IPS-18c (cell line): Measurements from ENCODE around the gene ADAD2.
"Not testable (repeated sequence)": the region's sequence is repeated elsewhere in the genome, so short reads cannot be mapped to it uniquely, and the experiment has no call there.

ENCODE experiments used
- H3K4me3 ChIP-seq: 2 replicates; pipeline ENCODE4 v1.7.0; 2013; ENCODE audit warnings: low read depth, mild to moderate bottlenecking, low read length, moderate library complexity; ENCODE audit not compliant: insufficient read depth
- H3K9me3 ChIP-seq: one replicate; pipeline ENCODE4 v1.6.1; 2013; ENCODE audit warnings: mild to moderate bottlenecking, low read length, moderate library complexity; ENCODE audit not compliant: control insufficient read depth, insufficient read depth

Gene ADAD2

GRCh38 chr16:84186685-84187437, 4.1 kb upstream of the ADAD2 start, which contains the start of gene TAF1C:
TSS of gene TAF1C (minus strand) at chr16:84187057. CDS start at chr16:84184988, 2,069 bp downstream.
- no peaks in the 10 kb centered on the region for H3K9me3 ChIP-seq

GRCh38 chr16:84191466-84191865, 509 bp downstream of the ADAD2 start:
- Histone ChIP-seq H3K9me3 (peaks cover 2% of the 10 kb centered on the region), H3K4me3 (no peak overlapping the region)

More at GRCh38 chr16:84186685-84187437, 4.1 kb upstream of the ADAD2 start, which contains the start of gene TAF1C:
- H3K4me3 ChIP-seq = peak within 1 kb of the TSS; percentile 99

- H3K4me3 ChIP-seq = no peak overlapping the region
Observed at GRCh38 chr16:84193480-84193879, 2.5 kb downstream of the ADAD2 start.

GRCh38 chr16:84194018-84194417, 3.1 kb downstream of the ADAD2 start:
- peaks cover 2% of the 10 kb centered on the region for H3K9me3 ChIP-seq
- no peak overlapping the region for H3K4me3 ChIP-seq

More at GRCh38 chr16:84193480-84193879, 2.5 kb downstream of the ADAD2 start:
- peaks cover 2% of the 10 kb centered on the region for H3K9me3 ChIP-seq

GRCh38 chr16:84194470-84195200, 3.7 kb downstream of the ADAD2 start:
- no peak overlapping the region for H3K4me3 ChIP-seq
- H3K9me3 ChIP-seq = peaks cover 2% of the 10 kb centered on the region

- H3K9me3 ChIP-seq = peaks cover 2% of the 10 kb centered on the region
Observed at GRCh38 chr16:84195201-84196093, 4.5 kb downstream of the ADAD2 start.

GRCh38 chr16:84196101-84196500, 5.1 kb downstream of the ADAD2 start:
- H3K4me3 ChIP-seq = no peak overlapping the region
- H3K9me3 ChIP-seq = peaks cover 2% of the 10 kb centered on the region

More at GRCh38 chr16:84195201-84196093, 4.5 kb downstream of the ADAD2 start:
- no peak overlapping the region for H3K4me3 ChIP-seq

GRCh38 chr16:84196727-84197394, 5.9 kb downstream of the ADAD2 start:
- Histone ChIP-seq H3K9me3 (peaks cover 2% of the 10 kb centered on the region), H3K4me3 (no peak overlapping the region)

- H3K4me3 ChIP-seq = no peak overlapping the region
- peaks cover 2% of the 10 kb centered on the region for H3K9me3 ChIP-seq
Observed at GRCh38 chr16:84197466-84198128, 6.6 kb downstream of the ADAD2 start.

GRCh38 chr16:84198401-84198800, 7.4 kb downstream of the ADAD2 start:
- no peak overlapping the region for H3K4me3 ChIP-seq
- H3K9me3 ChIP-seq = peaks cover 2% of the 10 kb centered on the region

GRCh38 chr16:84199097-84199496, 8.1 kb downstream of the ADAD2 start:
- H3K4me3 ChIP-seq = no peak overlapping the region

GRCh38 chr16:84199861-84200260, 8.9 kb downstream of the ADAD2 start:
- no peak overlapping the region for H3K4me3 ChIP-seq
- H3K9me3 ChIP-seq = peaks cover 2% of the 10 kb centered on the region

More at GRCh38 chr16:84199097-84199496, 8.1 kb downstream of the ADAD2 start:
- peaks cover 2% of the 10 kb centered on the region for H3K9me3 ChIP-seq

GRCh38 chr16:84204551-84204950, 13.6 kb downstream of the ADAD2 start:
- not testable (repeated sequence) for H3K4me3 ChIP-seq, H3K9me3 ChIP-seq

GRCh38 chr16:84205123-84205522, 14.2 kb downstream of the ADAD2 start:
- H3K9me3 ChIP-seq, H3K4me3 ChIP-seq: not testable (repeated sequence)

GRCh38 chr16:84205976-84206691, 15.2 kb downstream of the ADAD2 start:
- Histone ChIP-seq H3K9me3 (no peaks in the 10 kb centered on the region), H3K4me3 (no peak overlapping the region)

- Histone ChIP-seq H3K4me3 (no peak overlapping the region), H3K9me3 (no peaks in the 10 kb centered on the region)
Observed at GRCh38 chr16:84207251-84207650, 16.3 kb downstream of the ADAD2 start.
